ENCODE results near the gene TLK2.
"Not testable (repeated sequence)": the region's sequence is repeated elsewhere in the genome, so short reads cannot be mapped to it uniquely, and the experiment has no call there.

The TLK2 gene

DNA sequence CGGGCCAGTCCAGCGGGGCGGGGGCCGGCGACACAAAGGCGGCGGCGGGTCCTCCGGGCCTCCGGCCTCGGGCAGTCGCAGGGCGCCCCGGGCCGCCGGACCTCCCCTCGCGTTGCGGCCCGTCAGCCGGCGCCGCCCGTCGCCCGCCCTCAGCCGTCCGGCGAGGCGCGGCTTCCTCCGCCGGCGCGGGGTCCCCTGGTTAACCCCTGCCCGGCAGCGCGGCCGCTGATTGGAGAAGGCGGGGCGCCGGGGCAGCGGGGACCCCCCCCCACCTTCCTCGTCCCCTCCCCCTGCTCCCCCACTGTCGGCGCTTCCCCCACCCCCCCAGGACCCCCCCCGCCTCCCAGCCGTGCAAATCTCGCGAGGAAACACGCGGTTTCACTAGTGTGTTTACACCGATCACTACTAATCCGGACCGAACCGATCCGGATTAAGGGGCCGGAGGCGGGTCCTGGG is at the start of gene TLK2:
TSS of gene TLK2 (plus strand) at position 402 of the 456 bp plus-strand sequence. CDS start 2,301 bp downstream, outside the sequence.
- H3K27ac ChIP-seq: peak within 1 kb of the TSS; percentile 87 to 100 (median 97)
- H3K4me3 ChIP-seq: peak within 1 kb of the TSS; percentile 63 to 91 (median 78)

DNA sequence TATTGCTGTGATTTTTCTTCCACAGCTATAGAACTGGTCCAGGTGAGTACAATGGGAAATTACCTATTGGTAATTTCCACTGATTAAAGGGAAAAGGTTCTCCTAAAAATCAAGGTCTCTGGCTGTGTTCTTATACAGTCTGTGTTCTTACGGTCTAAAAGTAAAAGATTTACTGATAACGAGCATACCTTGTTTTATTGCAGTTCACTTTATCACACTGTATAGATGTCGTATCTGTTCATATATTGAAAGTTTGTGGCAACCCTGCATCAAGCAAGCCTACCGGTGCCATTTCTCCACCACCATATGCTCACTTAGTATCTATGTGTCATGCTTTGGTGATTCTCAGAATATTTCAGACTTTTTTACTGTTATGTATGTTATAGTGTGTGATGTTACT is 43.4 kb upstream of the TLK2 start:
- H3K27ac ChIP-seq, H3K4me3 ChIP-seq: not testable (repeated sequence)

DNA sequence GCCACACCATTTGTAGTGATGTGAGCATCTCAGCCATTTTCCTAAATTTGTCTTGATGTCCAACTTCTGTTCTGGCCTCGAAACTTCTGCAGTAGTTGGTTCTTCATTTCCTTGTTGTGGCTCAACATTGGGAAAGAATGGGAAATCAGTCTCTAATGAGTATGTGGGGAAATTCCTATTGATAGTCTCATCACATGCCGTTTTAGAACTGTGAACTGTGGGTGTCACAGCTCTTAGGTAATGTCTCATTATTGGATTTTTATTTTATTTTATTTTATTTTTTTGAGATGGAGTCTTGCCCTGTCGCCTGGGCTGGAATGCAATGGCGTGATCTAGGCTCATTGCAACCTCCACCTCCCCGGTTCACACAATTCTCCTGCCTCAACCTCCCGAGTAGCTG is 37.4 kb upstream of the TLK2 start:
- H3K27ac ChIP-seq, H3K4me3 ChIP-seq: not testable (repeated sequence)

DNA sequence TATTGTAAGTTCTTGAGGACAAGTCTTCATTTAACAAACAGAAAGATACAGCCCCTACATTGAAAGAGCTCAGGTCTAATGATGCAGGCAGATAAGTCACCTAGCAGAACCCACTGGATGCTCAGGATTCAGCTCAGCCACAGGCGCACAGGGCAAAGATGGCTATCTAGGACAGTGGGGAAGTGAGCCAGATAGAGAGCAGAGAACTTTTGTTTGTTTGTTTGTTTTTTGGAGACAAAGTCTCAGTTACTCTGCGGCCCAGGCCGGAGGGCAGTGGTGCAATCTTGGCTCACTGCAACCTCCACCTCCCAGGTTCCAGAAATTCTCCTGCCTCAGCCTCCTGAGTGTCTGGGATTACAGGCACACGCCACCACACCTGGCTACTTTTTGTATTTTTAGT is 34.6 kb upstream of the TLK2 start:
- H3K4me3 ChIP-seq: no peak overlapping the region
- no peak overlapping the region for H3K27ac ChIP-seq

DNA sequence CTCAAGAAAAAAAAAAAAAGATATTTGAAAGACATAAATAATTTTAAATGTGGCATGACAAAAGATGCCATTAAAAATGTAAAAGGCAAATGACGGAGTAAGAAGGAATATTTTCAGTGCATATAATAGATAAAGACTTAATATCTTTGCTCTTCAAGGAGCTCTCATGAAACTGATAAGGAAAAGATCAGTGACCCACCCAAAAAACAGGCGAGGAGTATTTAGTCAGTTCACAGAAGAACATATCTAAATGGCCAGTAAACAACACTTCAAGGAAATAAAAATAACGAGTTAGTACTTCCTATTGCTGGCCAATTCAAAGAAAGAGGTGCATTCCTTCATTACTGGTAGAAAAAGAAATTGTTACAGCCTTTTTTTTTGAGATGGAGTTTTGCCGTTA is 32.8 kb upstream of the TLK2 start:
- not testable (repeated sequence) for H3K27ac ChIP-seq

DNA sequence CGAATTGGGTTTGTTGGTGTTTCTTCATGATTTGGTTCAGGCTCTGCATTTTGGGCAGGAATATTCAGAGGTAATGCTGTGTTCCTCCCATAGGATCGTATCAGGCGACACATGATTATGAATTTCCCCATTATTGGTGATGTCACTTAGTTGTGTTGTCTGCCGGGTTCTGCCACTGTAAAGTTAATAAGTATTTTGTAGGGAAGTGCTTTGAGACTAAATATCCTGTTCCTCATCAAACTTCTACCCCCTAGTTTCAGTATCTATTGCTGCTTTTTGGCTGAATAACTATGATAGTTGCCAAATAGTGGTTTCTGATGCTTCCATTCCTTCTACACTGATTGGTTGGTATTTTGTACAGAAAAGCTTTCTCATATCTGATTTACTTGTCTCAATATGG is 26.4 kb upstream of the TLK2 start:
- H3K4me3 ChIP-seq: not testable (repeated sequence)

More for the DNA sequence above, 32.8 kb upstream of the TLK2 start:
- not testable (repeated sequence) for H3K4me3 ChIP-seq

DNA sequence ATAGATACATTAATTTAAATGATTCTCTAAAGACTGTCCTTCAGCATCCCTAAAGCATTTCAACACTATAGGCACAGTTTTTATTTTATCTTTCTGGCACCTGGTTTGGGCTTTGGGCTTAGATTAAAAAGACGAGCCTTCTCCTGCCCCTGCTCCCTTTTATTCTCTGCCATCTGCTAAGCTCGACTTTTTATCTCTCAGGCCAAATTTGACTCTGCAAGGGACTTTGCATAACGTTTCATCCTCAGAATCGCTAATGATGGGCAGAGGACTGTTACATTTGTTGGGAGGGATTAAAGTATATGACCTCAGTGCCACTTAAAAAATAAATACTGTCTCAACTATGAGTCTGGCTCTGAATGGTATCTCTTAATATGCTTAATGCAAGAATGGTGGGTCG is 25.6 kb upstream of the TLK2 start:
- not testable (repeated sequence) for H3K4me3 ChIP-seq, H3K27ac ChIP-seq

More for the DNA sequence above, 26.4 kb upstream of the TLK2 start:
- H3K27ac ChIP-seq: not testable (repeated sequence)

DNA sequence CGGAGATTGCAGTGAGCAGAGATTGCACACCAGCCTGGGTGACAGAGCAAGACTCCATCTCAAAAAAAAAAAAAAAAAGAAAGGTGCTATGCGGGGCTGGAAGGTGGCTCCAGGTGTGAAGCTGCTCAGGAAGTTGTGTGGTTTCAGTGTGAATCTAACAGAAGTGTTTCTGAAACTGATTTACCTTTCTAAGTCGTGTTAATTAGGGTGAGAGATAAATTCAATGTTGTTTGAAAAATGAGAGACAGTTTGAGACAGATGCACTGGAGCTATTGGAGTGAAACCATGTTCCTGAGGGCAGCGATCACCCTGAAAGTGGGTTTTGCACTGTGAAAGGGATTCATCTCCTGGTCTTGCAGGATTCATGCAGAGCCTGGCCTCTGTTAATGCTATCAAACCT is 25.0 kb upstream of the TLK2 start:
- not testable (repeated sequence) for H3K4me3 ChIP-seq, H3K27ac ChIP-seq

DNA sequence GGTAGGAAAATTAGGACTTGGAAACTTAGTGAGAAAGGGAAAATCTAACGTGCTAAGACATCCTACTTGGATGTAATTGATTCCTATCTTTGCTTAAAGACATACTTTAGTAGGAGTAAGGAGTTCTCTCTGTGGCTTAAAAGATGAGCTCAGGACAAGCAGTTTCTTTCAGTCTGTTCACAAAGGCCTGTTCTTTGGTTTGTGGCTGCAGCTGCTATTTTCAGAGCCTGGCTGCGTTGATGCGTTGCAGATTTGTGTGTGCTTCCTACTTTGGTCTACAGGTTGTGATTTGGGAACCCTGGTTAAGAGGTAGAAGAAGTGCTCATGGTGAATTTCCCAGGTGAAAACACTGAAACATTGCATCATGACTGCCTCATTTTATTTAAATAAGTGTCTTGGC is 24.5 kb upstream of the TLK2 start:
- not testable (repeated sequence) for H3K27ac ChIP-seq

DNA sequence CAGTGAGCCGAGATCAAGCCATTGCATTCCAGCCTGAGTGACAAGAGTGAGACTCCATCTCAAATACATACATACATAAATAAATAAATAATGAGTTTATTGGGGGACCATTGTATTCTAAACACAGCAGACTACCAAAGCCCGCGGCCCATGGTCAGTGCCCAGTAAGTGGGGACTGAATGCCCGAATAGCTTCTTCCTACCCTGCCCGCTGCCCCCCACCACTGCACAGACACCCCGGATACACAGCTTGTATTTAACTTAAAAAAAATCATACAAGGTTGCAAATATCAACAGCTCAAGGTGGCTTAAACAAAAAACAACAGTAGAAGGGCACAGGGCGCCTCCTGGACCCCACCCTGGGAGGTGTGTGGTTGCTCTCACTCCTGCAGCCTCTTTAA is 22.6 kb upstream of the TLK2 start:
- Histone ChIP-seq H3K4me3 (no peak overlapping the region), H3K27ac (no peak overlapping the region)

More for the DNA sequence above, 24.5 kb upstream of the TLK2 start:
- not testable (repeated sequence) for H3K4me3 ChIP-seq

DNA sequence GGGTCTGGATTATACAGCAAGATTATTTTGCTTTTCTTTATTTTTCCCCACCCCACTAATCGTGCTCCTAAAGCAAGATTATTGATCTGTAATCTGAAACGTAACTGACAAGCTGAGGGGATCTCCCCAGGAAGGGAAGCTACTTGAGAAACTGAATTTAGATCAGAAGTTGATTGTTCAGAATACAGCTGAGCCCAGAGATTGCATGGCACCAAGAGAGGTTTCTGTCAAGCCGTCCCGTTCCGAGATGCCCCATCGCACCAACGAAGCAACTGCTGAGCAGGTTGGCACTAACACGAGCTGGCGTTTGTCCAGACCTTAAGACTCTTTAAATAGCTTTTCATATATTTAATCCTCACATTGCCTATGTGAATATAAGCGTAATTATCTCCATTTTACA is 20.1 kb upstream of the TLK2 start:
- H3K4me3 ChIP-seq, H3K27ac ChIP-seq: not testable (repeated sequence)

DNA sequence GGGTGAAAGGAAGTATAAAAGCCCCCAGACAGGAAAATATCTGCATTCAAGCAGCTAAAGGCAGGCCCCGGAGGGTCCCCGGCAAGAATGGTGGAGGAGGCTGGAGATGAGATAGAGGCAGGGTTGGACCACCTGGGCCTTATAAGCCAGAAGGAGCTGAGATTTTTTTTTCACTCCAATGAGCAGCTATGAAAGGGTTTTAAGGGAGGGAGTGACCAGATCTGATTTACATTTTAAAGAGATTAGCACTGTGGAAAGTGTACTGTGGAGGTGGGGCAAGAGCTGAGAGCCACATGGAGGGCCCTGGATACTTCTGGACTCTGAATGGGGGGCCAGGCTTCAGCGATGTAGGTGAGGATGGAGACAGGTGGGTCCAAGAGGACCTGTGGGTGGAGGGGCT is 14.2 kb upstream of the TLK2 start:
- H3K4me3 ChIP-seq, H3K27ac ChIP-seq: not testable (repeated sequence)

DNA sequence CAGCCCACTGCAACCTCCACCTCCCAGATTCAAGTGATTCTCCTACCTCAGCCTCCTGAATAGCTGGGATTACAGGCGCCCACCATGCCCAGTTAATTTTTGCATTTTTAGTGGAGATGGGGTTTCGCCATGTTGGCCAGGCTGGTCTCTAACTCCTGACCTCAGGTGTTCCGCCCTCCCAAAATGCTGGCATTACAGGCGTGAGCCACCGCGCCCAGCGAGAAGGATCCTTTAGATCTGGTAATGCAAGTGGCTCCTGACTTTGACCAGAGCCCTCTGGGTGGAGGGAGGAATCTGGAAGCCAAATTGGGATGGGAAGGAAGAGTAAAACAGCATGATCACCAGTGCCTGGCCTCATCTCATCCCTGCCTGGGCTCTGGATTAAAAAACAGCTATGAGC is 13.4 kb upstream of the TLK2 start:
- not testable (repeated sequence) for H3K27ac ChIP-seq, H3K4me3 ChIP-seq

DNA sequence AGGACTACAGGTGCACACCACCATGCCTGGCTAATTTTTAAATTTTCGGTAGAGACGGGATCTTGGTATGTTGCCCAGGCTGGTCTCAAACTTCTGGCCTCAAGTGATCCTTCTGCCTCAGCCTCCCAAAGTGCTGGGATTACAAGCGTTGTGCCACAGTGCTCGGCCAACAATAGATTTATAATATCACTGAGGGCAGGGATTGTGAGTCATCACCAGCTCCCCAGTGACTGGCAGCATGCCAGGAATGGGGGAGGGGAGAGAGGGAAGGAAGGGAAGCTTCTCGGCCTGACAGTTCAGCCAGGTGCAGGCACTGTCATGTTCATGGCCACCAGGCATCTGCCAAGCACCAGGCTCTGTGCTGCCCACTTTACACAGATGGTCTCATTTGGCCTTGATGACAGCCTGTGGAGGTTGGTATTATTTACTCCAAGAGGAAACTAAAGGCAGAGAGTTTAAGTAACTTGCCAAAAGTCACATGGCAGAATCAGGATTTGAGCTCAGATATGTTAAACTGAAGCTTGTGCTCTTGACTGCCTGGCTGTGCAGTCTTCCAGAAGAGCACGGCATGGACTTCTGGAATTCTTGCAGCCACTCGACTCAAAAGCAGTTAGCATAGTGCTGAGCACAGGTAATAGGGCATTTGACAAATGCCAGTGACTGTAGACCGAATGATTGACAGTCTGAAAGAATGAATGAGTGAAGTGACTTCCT is 7.8 kb upstream of the TLK2 start:
- H3K27ac ChIP-seq: peak overlapping the region in 8 of 21 experiments; percentile 3 to 49 (median 22)
- not testable (repeated sequence) for H3K4me3 ChIP-seq

DNA sequence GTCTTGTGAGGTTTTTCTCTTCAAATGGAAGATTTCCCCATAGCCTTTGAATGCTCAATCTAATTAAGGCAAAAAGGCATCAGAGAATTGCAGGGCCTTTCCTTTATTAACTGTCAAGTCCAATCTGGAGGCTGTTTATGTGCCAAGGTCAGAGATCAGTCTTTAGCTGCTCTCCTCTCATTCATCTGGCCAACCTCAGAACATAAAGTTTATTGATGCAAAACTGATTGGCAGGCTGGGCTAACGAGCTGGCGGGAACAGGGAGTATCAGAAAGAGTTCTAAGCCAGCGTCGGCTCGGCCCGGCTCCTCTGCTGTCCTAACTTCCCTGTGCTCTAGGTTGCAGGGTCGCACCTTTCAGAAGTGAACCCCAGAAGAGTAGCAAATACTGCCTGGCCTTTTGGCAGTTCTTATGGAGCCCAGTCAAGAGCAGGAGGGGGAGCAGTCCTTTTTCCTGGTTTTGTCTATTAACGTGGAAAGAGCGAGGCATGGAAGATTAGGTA is 7.2 kb upstream of the TLK2 start:
- H3K4me3 ChIP-seq: not testable (repeated sequence)
- peak overlapping the region in 1 of 21 experiments; percentile 35 for H3K27ac ChIP-seq

DNA sequence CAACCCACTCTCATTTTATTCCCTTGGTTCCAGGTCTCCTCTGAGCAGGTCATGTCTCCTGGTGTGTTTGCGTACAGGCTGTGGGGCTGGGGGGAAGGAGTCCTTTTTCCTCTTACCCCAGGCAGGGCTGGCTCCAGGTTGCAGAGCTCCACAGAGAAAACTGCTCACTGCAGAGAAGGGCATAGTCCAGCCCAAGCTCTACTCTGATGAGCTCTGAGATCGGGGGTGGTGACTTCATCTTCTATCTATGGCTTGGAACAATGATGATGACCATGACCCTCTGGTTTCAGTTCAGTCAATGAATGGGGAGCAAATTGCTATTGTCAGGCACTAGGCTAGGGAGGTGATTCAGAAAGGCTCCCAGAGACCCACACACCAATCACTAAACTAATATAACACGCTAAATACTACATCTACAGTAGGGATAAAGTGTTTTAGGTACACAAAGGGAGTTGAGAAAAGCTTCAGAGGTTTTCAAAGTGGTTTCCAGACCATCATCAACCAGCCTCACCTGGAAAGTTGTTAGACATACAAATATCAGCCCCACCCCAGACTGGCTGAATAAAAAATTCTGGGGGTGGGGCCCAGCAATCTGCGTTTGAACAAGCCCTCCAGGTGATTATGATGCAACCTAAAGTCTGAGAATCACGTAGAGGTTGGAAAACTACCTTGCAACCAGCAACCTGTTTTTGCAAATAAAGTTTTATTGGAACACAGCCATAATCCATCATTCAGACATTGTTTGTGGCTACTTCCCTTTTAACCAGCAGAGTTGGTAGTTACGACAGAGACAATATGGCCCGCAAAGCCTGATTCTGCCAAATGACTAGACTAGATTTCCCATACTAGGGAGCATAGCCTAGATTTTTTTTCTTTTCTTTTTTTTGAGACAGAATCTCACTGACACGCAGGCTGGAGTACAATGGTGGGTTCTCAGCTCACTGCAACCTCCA is 5.3 kb upstream of the TLK2 start:
- not testable (repeated sequence) for H3K4me3 ChIP-seq
- H3K27ac ChIP-seq: peak overlapping the region in 3 of 21 experiments; percentile 2 to 45 (median 6)

DNA sequence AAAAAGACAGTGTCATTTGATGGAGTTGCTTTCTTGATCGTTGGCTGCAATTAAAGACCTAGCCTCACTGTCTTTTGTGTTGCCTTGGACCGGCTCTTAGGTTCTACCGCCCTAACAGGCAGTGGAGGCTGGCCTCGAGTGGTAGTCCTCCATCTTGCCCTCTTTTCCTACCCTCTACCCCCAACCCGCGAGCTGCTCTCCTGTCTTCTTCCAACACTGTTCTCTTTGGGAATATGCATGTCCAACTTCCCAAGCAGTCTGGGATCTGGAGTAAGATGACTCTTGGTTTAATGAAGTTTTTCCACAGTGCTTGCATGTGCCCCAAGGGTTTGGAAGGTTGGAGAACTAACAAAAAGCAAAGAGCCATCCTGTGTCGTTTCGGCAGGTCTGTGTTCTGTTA is 1.5 kb upstream of the TLK2 start:
- Histone ChIP-seq H3K4me3 (peak overlapping the region in 5 of 7 experiments; percentile 65 to 91 (median 83)), H3K27ac (peak overlapping the region in 14 of 21 experiments; percentile 84 to 100 (median 97))

DNA sequence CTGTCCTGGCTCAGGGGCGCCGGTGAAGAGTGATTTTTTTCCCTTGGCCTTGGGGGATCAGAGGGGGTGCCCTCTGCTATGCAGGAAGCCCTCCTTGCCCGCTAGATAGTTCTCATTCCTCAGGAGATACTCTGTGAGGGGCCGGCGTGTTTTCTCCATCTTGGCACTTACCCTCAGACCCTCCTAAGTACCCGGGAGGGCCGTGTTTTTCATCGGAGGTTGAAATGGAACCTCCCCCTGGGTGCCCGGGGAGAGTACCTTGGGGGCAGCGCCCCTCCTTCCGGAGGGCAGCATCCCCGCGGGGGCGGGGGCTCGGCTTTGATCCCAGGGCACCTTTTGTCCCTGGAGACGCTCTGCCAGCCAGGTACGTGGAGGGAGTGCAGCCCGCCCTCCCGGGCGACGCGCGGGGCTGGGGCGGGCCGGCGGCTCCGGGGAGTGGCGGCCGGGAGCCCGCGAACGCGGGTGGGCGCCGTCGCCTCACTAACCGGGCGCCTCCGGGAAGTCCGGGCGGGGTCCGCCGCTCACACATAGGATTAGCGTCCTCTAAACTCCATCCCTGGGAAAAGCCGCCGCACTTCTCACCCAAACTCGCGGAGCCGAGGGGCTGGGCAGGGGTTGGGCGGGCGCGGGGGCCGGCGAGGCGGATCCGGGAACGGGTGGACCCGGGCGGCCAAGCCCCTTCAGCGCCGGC is 762 bp upstream of the TLK2 start:
- Histone ChIP-seq H3K27ac (peak overlapping the region; percentile 66 to 100 (median 97)), H3K4me3 (peak overlapping the region; percentile 63 to 91 (median 78))

DNA sequence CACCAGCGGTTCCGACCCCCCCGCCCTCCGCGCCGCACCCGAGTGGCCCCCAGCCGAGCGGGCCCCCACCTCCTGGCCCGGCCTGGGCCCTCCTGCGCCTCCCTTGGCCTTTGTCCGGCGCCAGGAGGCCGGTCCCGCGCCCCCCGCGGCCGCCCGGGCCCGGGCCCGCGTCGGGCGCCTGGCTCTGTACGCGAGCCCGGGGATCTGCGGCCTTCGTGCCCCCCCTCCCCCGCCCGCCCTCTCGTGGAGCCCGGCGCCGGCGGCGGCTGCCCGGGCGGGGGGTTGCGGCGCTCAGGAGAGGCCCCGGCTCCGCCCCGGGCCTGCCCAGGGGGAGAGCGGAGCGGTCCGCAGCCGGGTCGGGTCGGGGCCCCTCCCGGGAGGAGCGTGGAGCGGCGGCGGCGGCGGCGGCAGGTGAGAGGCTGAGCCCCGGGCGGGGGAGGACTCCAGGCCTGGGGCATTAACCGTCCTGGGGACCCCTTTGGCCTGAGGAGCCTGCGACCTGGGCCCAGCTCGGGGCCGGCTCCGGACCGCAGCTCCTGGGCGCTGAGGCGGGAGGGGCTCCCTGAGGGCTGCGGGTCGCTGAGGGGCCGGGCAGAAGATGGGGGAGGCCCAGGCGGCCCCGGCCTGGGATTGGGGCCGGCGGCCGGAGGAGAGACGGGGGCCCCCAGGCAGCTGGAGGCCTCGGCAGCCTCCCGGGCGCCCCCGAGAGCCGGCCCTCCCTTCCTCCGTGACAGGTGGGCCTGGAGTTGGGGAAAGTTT is 434 bp downstream of the TLK2 start:
- Histone ChIP-seq H3K27ac (peak overlapping the region; percentile 86 to 100 (median 97)), H3K4me3 (peak overlapping the region; percentile 63 to 91 (median 78))

All from skin epidermis (tissue), 12 donors.